Stimulated activated memory B cell treated with anti-CD40 and anti-IgM and Interleukin-4, amounts not matched to agents 10 μg/mL and 1 μg/mL and 100 μg/mL, for 72 hours (primary cell): Measurements from ENCODE around the gene ENAH.

Experiments
- ATAC-seq: fragments of 150-1000 bp; cut with Tn5 transposase; 2 replicates; pipeline ENCODE4 v1.10.0; 2021
- H3K27ac Mint-ChIP-seq: one replicate; pipeline ENCODE4 v1.8.0; 2022; ENCODE audit warnings: mild to moderate bottlenecking, mixed read lengths
- H3K27me3 Mint-ChIP-seq: one replicate; pipeline ENCODE4 v1.8.0; 2022; ENCODE audit warnings: mixed read lengths
- H3K36me3 Mint-ChIP-seq: one replicate; pipeline ENCODE4 v1.8.0; 2022; ENCODE audit warnings: mixed read lengths
- H3K4me1 Mint-ChIP-seq: one replicate; pipeline ENCODE4 v1.8.0; 2022; ENCODE audit warnings: mixed read lengths
- H3K4me3 Mint-ChIP-seq: one replicate; pipeline ENCODE4 v1.8.0; 2022; ENCODE audit warnings: mild to moderate bottlenecking, moderate library complexity, mixed read lengths
- H3K9me3 Mint-ChIP-seq: one replicate; pipeline ENCODE4 v1.8.0; 2022; ENCODE audit warnings: mixed read lengths

ENAH gene

DNA sequence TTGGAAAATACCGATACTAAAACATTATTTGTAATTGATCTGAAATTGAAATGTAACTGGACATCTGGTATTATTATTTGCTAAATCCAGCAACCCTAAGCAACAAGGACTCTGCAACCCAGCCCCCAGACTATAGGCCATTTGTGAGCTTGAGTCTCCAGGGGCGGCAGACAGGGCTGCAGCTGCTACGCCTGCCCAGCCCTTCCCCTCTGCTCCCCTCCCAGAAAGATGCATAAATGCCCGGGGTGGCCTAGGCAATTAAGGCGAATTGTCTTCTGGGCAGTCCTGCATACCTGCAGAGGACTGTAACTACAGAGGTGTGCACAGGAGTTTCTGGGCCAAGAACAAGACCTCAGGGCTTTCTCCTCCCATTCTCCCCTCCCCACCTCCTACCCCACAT is 183.9 kb downstream of the ENAH start:
- Mint-ChIP-seq H3K4me1 (peaks cover 42% of the 10 kb centered on the region), H3K9me3 (no peaks in the 10 kb centered on the region), H3K4me3 (no peak overlapping the region), H3K27me3 (no peaks in the 10 kb centered on the region), H3K27ac (peak overlapping the region; percentile 98), H3K36me3 (no peaks in the 10 kb centered on the region)
- ATAC-seq: no peak

DNA sequence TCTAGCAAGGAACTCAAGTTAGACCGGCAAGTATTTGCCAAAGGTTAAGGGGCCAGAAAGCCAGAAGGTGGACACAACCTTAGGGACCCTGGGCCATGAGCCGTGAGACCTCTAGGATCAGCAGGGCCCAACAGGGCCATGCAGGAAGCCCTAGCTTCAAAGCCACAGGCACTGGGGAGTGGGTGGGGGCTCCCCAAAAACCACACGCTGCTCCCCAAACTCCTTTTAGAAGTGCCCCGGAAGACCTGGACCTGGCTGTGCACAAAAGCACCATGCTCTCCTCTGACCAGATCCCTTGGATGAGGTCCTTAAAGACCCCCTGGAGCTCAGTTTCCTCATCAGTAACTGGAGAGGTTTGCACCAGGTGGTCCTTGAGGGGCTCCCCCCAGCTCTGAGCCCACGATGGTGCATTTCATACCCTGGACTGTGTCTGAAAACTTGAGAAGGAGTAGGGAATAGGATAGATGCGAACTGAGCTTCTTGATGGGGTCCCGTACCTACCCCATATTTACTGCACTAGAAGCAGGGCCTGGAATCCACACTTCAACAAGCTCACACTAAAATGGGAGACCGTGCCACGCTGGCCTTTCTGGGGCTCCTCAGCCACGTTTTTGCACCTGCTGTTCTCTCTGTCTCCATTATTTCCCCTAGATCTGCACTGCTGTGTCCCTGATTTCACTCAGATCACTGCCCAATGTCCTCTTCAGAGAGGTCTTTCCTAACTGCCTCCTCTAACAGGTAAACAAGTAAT is 184.5 kb downstream of the ENAH start:
- Mint-ChIP-seq H3K27ac (peak overlapping the region; percentile 98), H3K9me3 (no peaks in the 10 kb centered on the region), H3K27me3 (no peaks in the 10 kb centered on the region), H3K4me1 (peaks cover 45% of the 10 kb centered on the region), H3K4me3 (peak overlapping the region; percentile 87), H3K36me3 (no peaks in the 10 kb centered on the region)
- no peak for ATAC-seq

DNA sequence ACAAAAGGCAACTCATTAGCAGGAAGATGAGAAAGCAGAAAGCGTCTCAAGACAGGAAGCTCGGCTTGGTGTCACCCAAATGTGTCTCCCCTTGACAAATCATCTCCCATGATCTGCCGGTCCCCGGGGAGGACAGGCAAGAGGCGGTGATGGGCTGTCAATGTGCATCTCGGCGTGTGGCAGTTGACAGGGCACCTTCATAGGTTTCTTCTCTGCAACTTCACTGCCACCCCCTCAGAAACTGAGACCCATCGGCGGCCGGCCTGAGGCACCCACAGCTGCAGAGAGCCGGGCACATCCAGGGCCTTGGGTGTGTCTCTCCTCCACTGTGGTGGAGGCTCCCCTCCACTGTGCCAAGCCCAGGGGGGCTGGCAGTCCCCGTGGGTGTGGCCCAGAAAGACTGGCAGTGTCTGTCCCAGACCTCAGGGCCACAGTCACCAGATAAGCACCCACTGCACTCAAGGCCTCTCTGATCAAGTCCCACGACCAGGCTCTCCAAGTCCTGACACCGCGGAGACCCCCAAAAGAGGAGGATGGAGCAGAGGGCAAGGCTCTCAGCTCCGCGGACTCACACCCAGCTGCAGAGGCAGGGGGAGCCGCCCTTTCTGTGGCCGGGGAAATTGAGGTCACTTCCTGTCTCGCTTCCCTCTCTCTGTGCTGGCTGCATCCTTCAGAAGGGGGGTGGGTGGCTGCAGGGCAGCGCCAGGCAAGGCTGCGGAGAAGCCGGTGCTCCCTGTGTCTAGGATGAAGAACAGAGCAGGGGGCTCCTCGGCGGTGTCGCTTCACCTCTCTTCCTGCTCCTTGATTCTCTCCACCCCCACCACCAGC is 185.5 kb downstream of the ENAH start:
- peak; percentile 96 for ATAC-seq
- Mint-ChIP-seq H3K36me3 (no peaks in the 10 kb centered on the region), H3K9me3 (no peaks in the 10 kb centered on the region), H3K4me1 (peaks cover 52% of the 10 kb centered on the region), H3K4me3 (peak overlapping the region; percentile 87), H3K27ac (peak overlapping the region; percentile 98), H3K27me3 (no peaks in the 10 kb centered on the region)

DNA sequence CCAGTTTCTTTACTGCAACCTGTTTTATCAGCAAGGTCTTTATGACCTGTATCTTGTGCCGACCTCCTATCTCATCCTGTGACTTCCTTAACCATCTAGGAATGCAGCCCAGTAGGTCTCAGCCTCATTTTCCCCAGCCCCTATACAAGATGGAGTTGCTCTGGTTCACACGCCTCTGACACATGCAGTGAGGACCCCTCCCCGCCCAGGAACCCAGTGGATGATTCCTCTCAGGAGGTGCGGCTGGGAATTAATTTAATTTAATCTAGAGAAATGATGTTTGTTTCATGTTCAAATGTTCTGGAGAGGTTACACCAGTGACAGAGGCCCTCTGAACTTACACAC is 186.1 kb downstream of the ENAH start:
- Mint-ChIP-seq H3K4me3 (peak overlapping the region; percentile 87), H3K9me3 (no peaks in the 10 kb centered on the region), H3K27ac (peak overlapping the region; percentile 98), H3K27me3 (no peaks in the 10 kb centered on the region), H3K4me1 (peaks cover 52% of the 10 kb centered on the region), H3K36me3 (no peaks in the 10 kb centered on the region)
- ATAC-seq: no peak

DNA sequence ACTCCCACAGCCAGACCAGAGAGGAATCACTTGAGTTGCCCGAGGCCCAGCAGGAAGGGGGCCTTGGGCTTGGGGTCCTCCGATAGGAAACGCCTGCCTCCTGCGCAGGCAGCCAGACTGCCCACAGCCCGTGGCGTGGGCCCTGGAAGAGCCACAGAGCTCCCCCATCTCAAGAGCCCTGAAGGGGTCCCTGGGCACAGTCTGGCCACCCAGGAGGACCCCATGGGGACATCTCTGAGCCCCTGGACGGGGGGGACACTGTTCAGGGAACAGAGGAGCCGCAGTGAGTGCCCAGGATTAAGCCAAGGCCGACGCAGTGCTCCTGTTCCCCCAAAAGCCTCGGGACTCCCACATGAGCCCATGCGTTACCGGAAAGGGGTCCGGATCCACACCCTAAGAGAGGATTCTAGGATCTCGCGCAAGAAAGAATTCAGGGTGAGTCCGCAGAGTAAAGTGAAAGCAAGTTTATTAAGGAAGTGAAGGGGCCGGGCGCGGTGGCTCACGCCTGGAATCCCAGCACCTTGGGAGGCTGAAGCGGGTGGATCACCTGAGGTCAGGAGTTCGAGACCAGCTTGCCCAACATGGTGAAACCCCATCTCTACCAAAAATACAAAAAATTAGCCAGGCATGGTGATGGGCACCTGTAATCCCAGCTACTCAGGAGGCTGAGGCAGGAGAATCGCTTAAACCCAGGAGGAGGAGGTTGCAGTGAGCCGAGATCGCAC is 187.0 kb downstream of the ENAH start:
- Mint-ChIP-seq H3K4me3 (peak overlapping the region; percentile 63), H3K27ac (peak overlapping the region; percentile 98), H3K27me3 (no peaks in the 10 kb centered on the region), H3K9me3 (no peaks in the 10 kb centered on the region), H3K4me1 (peaks cover 53% of the 10 kb centered on the region), H3K36me3 (no peaks in the 10 kb centered on the region)
- no peak for ATAC-seq

DNA sequence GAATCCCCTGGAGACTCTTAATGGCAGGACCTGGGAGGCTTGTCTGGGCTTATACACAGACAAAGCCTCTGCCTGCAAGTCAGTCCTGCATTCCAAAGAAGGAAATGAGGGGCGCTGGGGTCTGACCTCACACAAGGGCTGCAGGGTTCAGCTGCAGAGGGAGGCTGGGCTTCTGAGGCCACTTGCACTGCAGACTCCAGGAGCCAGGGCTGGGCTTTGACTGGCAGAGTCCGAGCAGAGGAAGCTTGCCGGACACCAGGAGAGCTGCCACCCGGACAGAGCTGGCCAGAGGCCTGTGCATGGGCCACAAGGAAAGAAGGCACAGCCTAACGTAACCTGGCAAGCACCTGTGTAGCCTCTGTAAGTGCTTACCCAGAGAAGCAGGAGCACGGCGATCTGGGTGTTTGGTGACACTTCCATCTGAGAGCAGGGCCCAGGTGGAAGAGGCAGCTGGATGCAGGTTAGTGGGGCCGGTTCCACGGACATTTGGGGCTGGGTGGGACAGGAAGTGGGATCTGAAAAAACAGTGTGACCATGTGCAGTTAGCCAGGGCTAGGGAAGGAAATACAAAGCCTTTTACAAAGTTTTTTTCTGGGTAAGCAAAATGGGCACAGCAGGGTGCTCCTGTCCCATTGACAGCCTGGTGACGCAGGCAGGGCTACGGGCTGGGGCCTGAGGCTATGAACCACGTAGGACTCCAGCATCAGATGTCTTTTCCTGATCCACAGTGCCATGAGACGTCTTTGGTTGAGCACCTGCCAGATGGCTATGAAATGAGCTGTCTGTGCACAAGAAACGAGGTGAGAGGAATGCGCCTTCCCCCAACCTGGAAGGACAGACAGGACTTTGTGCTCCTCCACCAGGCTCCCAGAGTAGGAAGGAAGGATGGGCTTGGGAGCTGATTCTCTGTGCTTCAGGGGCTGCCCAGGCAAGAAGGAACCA is 187.8 kb downstream of the ENAH start:
- no peak overlapping the region for H3K4me3 Mint-ChIP-seq
- no peaks in the 10 kb centered on the region for H3K36me3 Mint-ChIP-seq
- no peaks in the 10 kb centered on the region for H3K9me3 Mint-ChIP-seq
- no peak for ATAC-seq
- peak overlapping the region; percentile 98 for H3K27ac Mint-ChIP-seq
- H3K27me3 Mint-ChIP-seq: no peaks in the 10 kb centered on the region
- H3K4me1 Mint-ChIP-seq: peaks cover 59% of the 10 kb centered on the region

DNA sequence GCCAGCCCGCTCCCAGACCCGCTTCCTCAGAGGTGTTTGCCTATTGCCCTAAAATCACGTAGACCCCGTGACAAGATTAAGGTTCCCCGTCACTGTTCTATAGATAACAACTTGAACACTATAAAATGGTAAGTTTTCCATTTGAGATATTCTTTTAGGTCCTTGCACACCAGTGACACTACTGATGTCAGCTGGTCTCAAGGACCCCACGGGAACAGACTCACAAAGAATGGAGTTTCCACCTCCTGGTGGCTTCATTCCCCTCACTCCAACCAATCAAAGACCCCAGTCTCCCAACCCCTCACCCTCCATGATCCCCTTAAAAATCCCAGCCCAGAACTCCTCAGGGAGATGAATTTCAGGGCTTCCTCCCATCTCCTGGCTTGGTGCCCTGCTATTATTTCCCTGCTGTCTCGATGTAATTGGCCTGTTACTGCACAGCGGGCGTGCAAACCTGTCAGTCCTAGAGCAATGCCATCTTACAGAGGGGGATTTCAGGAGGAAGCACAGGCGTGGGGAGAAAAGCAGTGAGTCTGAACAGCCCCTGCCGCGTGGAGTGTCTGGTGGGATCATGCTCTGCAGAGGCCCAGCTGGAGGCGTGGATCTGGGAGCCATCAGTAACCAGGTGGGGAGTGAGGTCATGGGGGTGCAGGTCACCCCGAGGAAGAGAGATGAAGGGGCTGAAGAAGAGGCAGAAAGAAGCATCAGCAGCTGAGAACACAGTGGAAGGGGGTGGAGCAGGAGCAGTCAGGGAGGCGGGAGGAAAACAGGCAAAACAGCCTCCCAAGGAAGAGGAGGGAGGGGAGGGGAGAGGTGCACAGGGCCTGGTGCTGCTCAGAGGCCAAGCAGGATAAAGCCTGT is 190.0 kb downstream of the ENAH start:
- H3K27ac Mint-ChIP-seq: peak overlapping the region; percentile 67
- no peaks in the 10 kb centered on the region for H3K36me3 Mint-ChIP-seq
- H3K4me3 Mint-ChIP-seq: no peak overlapping the region
- no peaks in the 10 kb centered on the region for H3K9me3 Mint-ChIP-seq
- no peaks in the 10 kb centered on the region for H3K27me3 Mint-ChIP-seq
- H3K4me1 Mint-ChIP-seq: peaks cover 52% of the 10 kb centered on the region
- ATAC-seq: no peak

DNA sequence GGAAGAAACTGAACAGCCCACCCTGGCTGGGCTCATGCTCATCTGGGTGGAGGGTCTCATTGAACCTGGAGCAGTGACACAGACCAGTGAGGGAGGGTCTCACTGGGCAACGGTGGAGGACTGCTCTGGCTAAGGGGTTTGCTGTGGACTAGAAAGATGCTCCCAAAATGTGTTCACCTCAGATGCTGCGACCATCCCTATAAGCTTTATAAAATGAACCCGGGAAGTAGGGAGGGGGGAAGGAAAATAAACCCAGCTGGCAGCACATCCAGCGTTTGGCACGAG is 190.6 kb downstream of the ENAH start:
- Mint-ChIP-seq H3K4me1 (peaks cover 46% of the 10 kb centered on the region), H3K36me3 (no peaks in the 10 kb centered on the region), H3K4me3 (no peak overlapping the region), H3K9me3 (no peaks in the 10 kb centered on the region), H3K27ac (peak overlapping the region; percentile 67), H3K27me3 (no peaks in the 10 kb centered on the region)
- no peak for ATAC-seq

DNA sequence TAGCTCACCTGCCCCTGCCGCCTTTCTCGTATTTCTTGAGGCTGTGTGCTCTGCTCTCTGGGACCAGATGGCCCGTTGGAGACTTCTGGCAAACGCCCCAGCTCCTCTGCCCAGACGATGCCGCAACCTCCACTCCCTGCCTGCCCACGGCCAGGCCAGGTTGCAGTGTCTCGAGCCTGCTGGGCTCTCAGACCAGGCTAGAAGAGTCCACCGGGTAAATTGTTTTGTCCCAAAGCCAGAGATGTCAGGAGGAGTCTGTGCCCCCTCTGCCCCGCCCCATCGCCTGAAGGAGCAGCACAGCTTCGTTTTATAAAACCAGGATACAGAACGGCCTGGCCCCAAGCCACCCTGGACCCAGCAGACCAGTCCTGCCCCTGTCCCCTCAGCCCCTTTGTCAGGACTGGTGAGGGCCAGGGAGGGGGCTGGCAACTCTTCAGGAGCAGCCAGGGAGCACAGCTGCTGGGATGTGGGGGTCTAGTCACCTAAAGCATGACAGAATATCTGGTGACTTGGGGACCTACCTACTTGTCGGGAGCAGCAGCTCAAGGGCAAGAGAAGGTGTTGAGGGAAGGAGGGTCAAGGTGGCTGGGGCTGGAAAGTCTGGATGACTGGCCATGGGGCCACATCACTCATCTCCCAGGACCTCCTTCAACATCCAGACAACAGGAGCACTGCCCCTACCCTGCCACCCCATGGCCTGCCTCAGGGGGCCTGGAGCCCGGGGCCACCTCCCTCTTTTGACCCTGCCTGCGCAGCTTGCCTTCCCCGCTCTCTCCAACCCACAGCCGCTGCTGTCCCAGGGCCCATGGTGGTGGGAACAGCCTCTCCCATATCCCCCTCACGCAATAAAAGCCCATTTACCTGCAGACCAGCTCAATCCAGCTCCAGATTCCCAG is 191.1 kb downstream of the ENAH start:
- Mint-ChIP-seq H3K36me3 (no peaks in the 10 kb centered on the region), H3K9me3 (no peaks in the 10 kb centered on the region), H3K27ac (no peak overlapping the region), H3K4me3 (no peak overlapping the region), H3K4me1 (peaks cover 40% of the 10 kb centered on the region), H3K27me3 (no peaks in the 10 kb centered on the region)
- ATAC-seq: no peak

DNA sequence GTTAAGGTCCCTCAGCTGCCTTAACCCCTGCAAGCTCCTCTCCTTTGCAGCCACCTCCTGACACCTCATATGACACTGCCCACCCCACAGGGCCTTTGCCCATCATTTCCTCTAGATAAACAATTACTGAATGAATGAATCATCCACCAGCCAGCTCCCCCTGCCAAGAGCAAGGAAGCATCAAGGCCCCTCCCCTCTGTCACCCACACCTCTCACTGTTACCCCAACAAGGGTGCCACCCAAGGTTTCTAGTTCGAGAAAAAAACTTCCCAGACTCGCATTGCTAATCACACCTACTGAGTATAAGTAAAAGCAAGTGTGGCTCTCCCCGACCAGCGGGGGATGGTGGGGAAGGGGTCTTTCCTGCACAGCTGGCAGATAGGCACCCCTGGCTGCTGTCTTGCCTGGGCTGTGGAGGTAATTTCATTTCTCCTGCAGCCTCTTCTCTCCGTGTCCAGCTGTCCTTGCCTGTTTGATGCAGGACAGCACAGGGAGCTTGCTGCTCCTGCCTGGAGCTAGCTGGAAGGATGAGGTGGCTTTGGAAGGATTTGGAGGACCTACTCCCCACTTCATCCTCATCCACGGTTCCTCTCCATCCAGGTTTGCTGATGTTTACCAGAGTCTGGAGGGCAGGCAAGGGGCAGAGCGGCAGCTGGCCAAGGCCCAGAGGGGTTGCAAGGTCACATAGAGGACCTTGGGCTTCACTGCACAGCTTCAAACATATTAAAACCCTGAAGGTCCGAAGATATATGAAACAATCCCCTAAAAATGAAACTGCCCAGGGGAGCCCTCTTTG is 192.0 kb downstream of the ENAH start:
- Mint-ChIP-seq H3K27me3 (no peaks in the 10 kb centered on the region), H3K4me3 (no peak overlapping the region), H3K4me1 (peaks cover 32% of the 10 kb centered on the region), H3K9me3 (no peaks in the 10 kb centered on the region), H3K27ac (peak overlapping the region; percentile 4), H3K36me3 (no peaks in the 10 kb centered on the region)
- peak; percentile 43 for ATAC-seq

DNA sequence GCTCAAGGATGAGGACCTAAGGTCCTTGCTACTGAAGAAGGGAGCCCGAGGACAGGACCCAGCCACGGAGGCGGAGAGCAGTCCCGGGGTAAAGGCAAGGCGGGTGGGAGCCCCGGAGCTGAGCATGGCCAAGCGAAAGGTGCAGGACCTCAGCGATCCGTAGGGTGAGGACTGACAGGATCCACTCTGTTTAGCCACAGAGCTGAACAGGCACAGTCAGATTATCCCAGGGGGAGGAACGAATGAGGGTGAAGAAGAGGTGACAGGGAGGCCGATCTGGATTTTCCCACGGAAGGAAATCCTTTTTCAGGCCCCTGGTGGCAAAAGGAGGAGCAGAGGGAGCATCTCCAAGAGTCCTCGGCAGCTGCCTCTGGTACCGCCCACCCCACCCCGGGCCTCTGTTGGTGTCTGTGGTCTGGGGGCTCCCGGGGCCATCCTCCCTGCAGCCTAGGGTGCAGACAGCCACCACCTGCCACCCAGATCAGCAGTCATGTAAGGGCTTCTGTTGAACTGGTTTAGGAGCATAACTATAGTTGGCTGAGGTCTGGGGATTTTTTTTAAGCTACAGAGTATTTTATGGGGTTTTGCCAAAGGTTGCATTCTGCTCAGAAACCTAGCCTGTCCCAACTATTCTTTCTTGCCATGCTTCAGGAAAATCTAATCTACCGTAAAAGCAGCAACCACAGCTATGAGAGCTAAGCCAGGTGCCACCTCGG is 192.7 kb downstream of the ENAH start:
- Mint-ChIP-seq H3K9me3 (no peaks in the 10 kb centered on the region), H3K4me3 (no peak overlapping the region), H3K4me1 (peaks cover 25% of the 10 kb centered on the region), H3K27ac (peak overlapping the region; percentile 4), H3K36me3 (no peaks in the 10 kb centered on the region), H3K27me3 (no peaks in the 10 kb centered on the region)
- ATAC-seq: no peak

DNA sequence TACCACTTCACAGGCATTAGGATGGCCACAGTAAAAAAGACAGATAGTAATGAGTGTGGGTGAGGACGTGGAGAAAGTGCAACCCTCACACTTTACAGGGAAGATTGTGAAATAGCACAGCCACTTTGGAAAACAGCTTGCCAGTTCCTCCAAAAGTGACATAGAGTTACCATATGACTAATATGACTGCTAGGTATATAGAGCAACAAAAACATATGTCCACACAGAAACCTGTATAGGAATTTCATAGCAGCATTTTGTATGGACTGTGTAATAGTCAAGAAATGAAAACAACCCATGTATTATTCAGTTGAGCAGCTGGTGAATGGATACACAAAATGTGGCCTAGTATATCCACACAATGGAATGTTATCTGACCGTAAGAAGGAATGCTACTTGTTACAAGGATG is 194.7 kb downstream of the ENAH start:
- H3K4me3 Mint-ChIP-seq: no peak overlapping the region
- no peaks in the 10 kb centered on the region for H3K27me3 Mint-ChIP-seq
- no peak for ATAC-seq
- no peaks in the 10 kb centered on the region for H3K36me3 Mint-ChIP-seq
- H3K9me3 Mint-ChIP-seq: no peaks in the 10 kb centered on the region
- peaks cover 26% of the 10 kb centered on the region for H3K4me1 Mint-ChIP-seq
- H3K27ac Mint-ChIP-seq: no peak overlapping the region
